Glomerular visceral epithelial cell (primary cell): ENCODE results near the gene APBA2.

ENCODE experiments used
- DNase-seq: peaks from one replicate; pipeline ENCODE4 v3.0.0-alpha.2; 2016; ENCODE audit errors: extremely low spot score

The APBA2 gene

GRCh38 chr15:29103824-29104565 lies 218.2 kb downstream of the APBA2 start:
- peak; percentile 67 for DNase-seq

GRCh38 chr15:29104566-29104880 lies 218.7 kb downstream of the APBA2 start:
- no peak for DNase-seq

- DNase-seq, result no peak
Observed at GRCh38 chr15:29105151-29105854, 219.5 kb downstream of the APBA2 start.

- no peak for DNase-seq
Observed at GRCh38 chr15:29106116-29106515, 220.3 kb downstream of the APBA2 start.

GRCh38 chr15:29106551-29107290 lies 220.9 kb downstream of the APBA2 start:
- DNase-seq, result no peak

GRCh38 chr15:29107291-29107890 lies 221.6 kb downstream of the APBA2 start:
- DNase-seq, result no peak

- no peak for DNase-seq
Observed at GRCh38 chr15:29107971-29108645, 222.3 kb downstream of the APBA2 start.

- no peak for DNase-seq
Observed at GRCh38 chr15:29109762-29110161, 224.0 kb downstream of the APBA2 start.

- no peak for DNase-seq
Observed at GRCh38 chr15:29110176-29110575, 224.4 kb downstream of the APBA2 start.

- DNase-seq, result no peak
Observed at GRCh38 chr15:29110733-29111132, 225.0 kb downstream of the APBA2 start.

GRCh38 chr15:29111705-29112281 lies 226.0 kb downstream of the APBA2 start:
- DNase-seq, result no peak

- DNase-seq, result no peak
Observed at GRCh38 chr15:29113336-29114220, 227.8 kb downstream of the APBA2 start.

- no peak for DNase-seq
Observed at GRCh38 chr15:29114221-29115092, 228.7 kb downstream of the APBA2 start.

GRCh38 chr15:29115093-29115991 lies 229.6 kb downstream of the APBA2 start:
- no peak for DNase-seq

- no peak for DNase-seq
Observed at GRCh38 chr15:29116970-29117700, 231.4 kb downstream of the APBA2 start.

GRCh38 chr15:29117778-29118177 lies 232.0 kb downstream of the APBA2 start:
- DNase-seq, result no peak

GRCh38 chr15:29119847-29120246 lies 234.1 kb downstream of the APBA2 start:
- no peak for DNase-seq
